SK-N-SH (cell line): ENCODE results near the gene LRRN1. TPM values are rescaled to one million over a fixed set of nuclear protein-coding genes. Genes with fewer than 3 reads are reported as not detected.

Experiments
- CTCF ChIA-PET: fragments of 300-600, 350-600 bp; formaldehyde crosslinking; extraction: SDS; loops from one replicate; lab custom pipeline; 2021; lab: Yijun Ruan, JAX
- POLR2A ChIA-PET: fragments of 350-600 bp; sonication (Branson Sonifier 250); formaldehyde crosslinking; extraction: SDS; loops from one replicate; lab custom pipeline; 2020; ENCODE audit warnings: antibody characterized with exemption, inconsistent platforms; lab: Yijun Ruan, JAX
- DNase-seq: peaks from one replicate; pipeline ENCODE4 v3.0.0; 2012
- H2AFZ ChIP-seq: fragments of 200-600 bp; sonication (generic); 2 replicates; pipeline ENCODE4 v1.8.1; 2016; ENCODE audit warnings: antibody characterized with exemption, mild to moderate bottlenecking, low read depth
- H3F3A ChIP-seq: fragments of 200-600 bp; sonication (generic); replicated peaks from 2 replicates; pipeline ENCODE3; 2016; ENCODE audit warnings: antibody characterized with exemption, mild to moderate bottlenecking; ENCODE audit not compliant: insufficient read depth
- H3K27ac ChIP-seq, 2 experiments: fragments of 200-500 bp in 1 of 2; fragments of 200-600 bp in 1 of 2; sonication (Bioruptor generic) in 1 of 2; sonication (generic), shearing (Covaris generic) in 1 of 2; 2 replicates each; pipeline versions ENCODE4 v1.5.1 to v1.6.1; 2014 to 2016; ENCODE audit warnings: low read depth in 2 of 2, inconsistent platforms in 1 of 2, low read length in 1 of 2, mild to moderate bottlenecking in 1 of 2, mixed read lengths in 1 of 2
- H3K27me3 ChIP-seq: fragments of 200-600 bp; sonication (generic), shearing (Covaris generic); 2 replicates; pipeline ENCODE4 v1.6.1; 2016; ENCODE audit warnings: mixed run types; ENCODE audit not compliant: insufficient read depth
- H3K36me3 ChIP-seq, 2 experiments: fragments of 200-500 bp in 1 of 2; fragments of 200-600 bp in 1 of 2; sonication (Bioruptor generic) in 1 of 2; sonication (generic) in 1 of 2; replicated peaks in 1 of 2; 2 replicates each; pipeline versions ENCODE3 to v1.5.1; 2014 to 2016; ENCODE audit warnings: low read length in 1 of 2, mild to moderate bottlenecking in 1 of 2; ENCODE audit not compliant: insufficient read depth in 2 of 2, control insufficient read depth in 1 of 2
- H3K4me1 ChIP-seq, 2 experiments: fragments of 200-500 bp in 1 of 2; fragments of 200-600 bp in 1 of 2; sonication (Bioruptor generic) in 1 of 2; sonication (generic), shearing (Covaris generic) in 1 of 2; 2 replicates each; pipeline versions ENCODE4 v1.5.1 to v1.6.1; 2014 to 2016; ENCODE audit warnings: low read depth in 1 of 2, low read length in 1 of 2, mixed run types in 1 of 2; ENCODE audit not compliant: insufficient read depth in 2 of 2, control insufficient read depth in 1 of 2
- H3K4me2 ChIP-seq: fragments of 200-600 bp; sonication (generic), shearing (Covaris generic); 2 replicates; pipeline ENCODE4 v1.6.1; 2017; ENCODE audit warnings: mixed run types
- H3K4me3 ChIP-seq, 2 experiments: fragments of 200-500 bp in 1 of 2; fragments of 200-600 bp in 1 of 2; sonication (Bioruptor generic) in 1 of 2; sonication (generic), shearing (Covaris generic) in 1 of 2; 2 replicates each; pipeline versions ENCODE4 v1.5.1 to v1.8.1; 2014 to 2016; ENCODE audit warnings: low read depth in 2 of 2, inconsistent platforms in 1 of 2, low read length in 1 of 2, mild to moderate bottlenecking in 1 of 2, mixed read lengths in 1 of 2, moderate library complexity in 1 of 2
- H3K79me2 ChIP-seq: fragments of 200-600 bp; sonication (generic); 2 replicates; pipeline ENCODE4 v1.8.1; 2017; ENCODE audit warnings: mild to moderate bottlenecking; ENCODE audit not compliant: insufficient read depth
- H3K9ac ChIP-seq: fragments of 200-600 bp; sonication (generic); 2 replicates; pipeline ENCODE4 v1.6.1; 2017; ENCODE audit warnings: mixed run types
- H3K9me2 ChIP-seq: fragments of 200-600 bp; sonication (generic); 2 replicates; pipeline ENCODE4 v1.6.1; 2017; ENCODE audit warnings: mixed run types
- H3K9me3 ChIP-seq: fragments of 200-600 bp; sonication (generic); 2 replicates; pipeline ENCODE4 v1.6.1; 2017; ENCODE audit warnings: mixed run types, mild to moderate bottlenecking, moderate library complexity
- H4K20me1 ChIP-seq: fragments of 200-600 bp; sonication (generic); 2 replicates; pipeline ENCODE4 v1.6.1; 2017; ENCODE audit warnings: mild to moderate bottlenecking, mixed run types; ENCODE audit not compliant: insufficient read depth
- EP300 ChIP-seq, 2 experiments: IDR thresholded peaks; 2 replicates each; pipeline versions ENCODE4 v1.4.0 to v1.6.1; 2012; ENCODE audit warnings: borderline replicate concordance in 1 of 2, low read depth in 1 of 2, low read length in 1 of 2
- EZH2phosphoT487 ChIP-seq: fragments of 200-600 bp; sonication (generic); IDR thresholded peaks from 2 replicates; pipeline ENCODE4 v1.6.1; 2017; ENCODE audit warnings: low read depth, mixed run types, mild to moderate bottlenecking, antibody characterized with exemption, moderate library complexity, borderline replicate concordance
- FOSL2 ChIP-seq: IDR thresholded peaks from 2 replicates; pipeline ENCODE4 v1.4.0; 2012; ENCODE audit warnings: low read depth, mild to moderate bottlenecking, moderate library complexity, borderline replicate concordance
- FOXJ3 ChIP-seq: sonication (generic); formaldehyde crosslinking; IDR thresholded peaks from 2 replicates; pipeline ENCODE4 v1.5.1; 2020; ENCODE audit warnings: mild to moderate bottlenecking, missing genetic modification reagents
- MXI1 ChIP-seq: IDR thresholded peaks from 2 replicates; pipeline ENCODE4 v1.6.1; 2012; ENCODE audit warnings: mild to moderate bottlenecking, low read depth, low read length, improper control_type of control experiment
- NFIC ChIP-seq: IDR thresholded peaks from 2 replicates; pipeline ENCODE4 v1.4.0; 2012; ENCODE audit warnings: borderline replicate concordance
- POLR2AphosphoS5 ChIP-seq: IDR thresholded peaks from 2 replicates; pipeline ENCODE4 v1.6.1; 2012; ENCODE audit warnings: low read depth, low read length
- RAD21 ChIP-seq: IDR thresholded peaks from 2 replicates; pipeline ENCODE4 v1.6.1; 2012; ENCODE audit warnings: mild to moderate bottlenecking, low read length
- RCOR1 ChIP-seq: fragments of 150-350 bp; IDR thresholded peaks from 2 replicates; pipeline ENCODE4 v1.6.1; 2017; ENCODE audit warnings: antibody characterized with exemption, low read length
- RFX5 ChIP-seq: IDR thresholded peaks from 2 replicates; pipeline ENCODE4 v1.6.1; 2012; ENCODE audit warnings: mild to moderate bottlenecking, improper control_type of control experiment, low read length
- SIN3A ChIP-seq: IDR thresholded peaks from 2 replicates; pipeline ENCODE4 v1.6.1; 2012; ENCODE audit warnings: low read depth, mild to moderate bottlenecking, low read length, moderate library complexity, borderline replicate concordance
- TAF1 ChIP-seq: IDR thresholded peaks from 2 replicates; pipeline ENCODE4 v1.6.1; 2012; ENCODE audit warnings: low read depth, mild to moderate bottlenecking, low read length, moderate library complexity, borderline replicate concordance
- WGBS: methylation state at CpG from one replicate; pipeline ENCODE4 v1.1.6; 2017; ENCODE audit warnings: low lambda C conversion rate; 5-methylcytosine and 5-hydroxymethylcytosine counted together
- polyA plus RNA-seq, 3 experiments: library from polyadenylated mRNA; depleted of rRNA; stranded (reverse); fragments of >200 nt; gene quantifications; 2 replicates each; pipeline ENCODE4 v1.2.3, GENCODE V29; 2012
- TF ChIP-seq, protein P1 (sequence below): fragments of 200-600 bp; sonication (generic); IDR thresholded peaks from 2 replicates; pipeline ENCODE4 v1.6.1; 2017; ENCODE audit warnings: antibody characterized with exemption, mild to moderate bottlenecking, moderate library complexity
- TF ChIP-seq, protein P2 (sequence below): IDR thresholded peaks from 2 replicates; pipeline ENCODE4 v1.4.0; 2012; ENCODE audit warnings: low read depth, borderline replicate concordance
- TF ChIP-seq, protein P3 (sequence below): IDR thresholded peaks from 2 replicates; pipeline ENCODE4 v1.4.0; 2012; ENCODE audit warnings: low read depth, borderline replicate concordance
- TF ChIP-seq, protein P4 (sequence below): IDR thresholded peaks from 2 replicates; pipeline ENCODE4 v1.6.1; 2012; ENCODE audit warnings: mild to moderate bottlenecking, low read depth, low read length, moderate library complexity
- TF ChIP-seq, protein P5 (sequence below): IDR thresholded peaks from 2 replicates; pipeline ENCODE4; 2012

The LRRN1 gene
- polyA plus RNA-seq, 1 of the 3 experiments (the other 2 are of a cell fraction), result 0.03 TPM

DNA sequence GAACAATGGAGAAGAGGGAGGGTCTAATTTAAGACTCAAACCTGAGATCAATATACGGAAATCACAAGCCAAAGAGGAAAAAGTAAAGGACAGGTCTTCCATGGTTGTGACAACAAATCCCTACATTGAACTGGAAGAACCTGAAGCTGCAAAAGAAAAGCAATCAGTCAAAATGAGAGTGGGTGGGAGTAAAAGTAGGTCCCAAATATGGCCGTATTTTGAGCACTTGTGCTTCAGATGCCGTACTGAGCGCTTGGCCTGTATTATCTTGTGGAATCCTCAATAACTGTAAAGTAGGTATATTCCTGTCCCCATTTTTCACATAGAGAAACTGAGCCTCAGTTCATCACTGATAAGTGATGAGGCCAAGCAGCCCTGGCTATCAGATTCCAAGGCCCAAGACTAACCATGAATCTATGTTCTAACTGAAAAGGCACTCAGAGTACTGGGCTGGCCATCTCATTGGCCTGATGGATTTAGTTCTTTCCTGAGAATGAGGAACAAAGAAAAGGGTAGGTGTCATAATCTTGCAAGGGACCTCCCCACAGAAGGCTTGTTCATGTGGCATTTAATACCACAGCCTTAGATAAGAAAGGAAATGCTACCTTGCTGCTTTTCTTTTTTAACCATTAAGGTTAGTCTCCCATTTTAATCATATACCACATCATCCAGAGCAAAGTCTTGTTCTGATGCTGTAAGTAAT lies 52.5 kb downstream of the LRRN1 start:
- H3K79me2 ChIP-seq, result no peaks in the 10 kb centered on the region
- H3K36me3 ChIP-seq, result no peaks in the 10 kb centered on the region
- no peak overlapping the region for H3K4me2 ChIP-seq
- H3K9me3 ChIP-seq, result no peaks in the 10 kb centered on the region
- no peaks in the 10 kb centered on the region for H4K20me1 ChIP-seq
- no peak overlapping the region for H3K27ac ChIP-seq
- TF ChIP-seq FOSL2, result no peak
- no peak for TF ChIP-seq FOXJ3 (CRISPR knock-in tag)
- TF ChIP-seq, protein P1, sequence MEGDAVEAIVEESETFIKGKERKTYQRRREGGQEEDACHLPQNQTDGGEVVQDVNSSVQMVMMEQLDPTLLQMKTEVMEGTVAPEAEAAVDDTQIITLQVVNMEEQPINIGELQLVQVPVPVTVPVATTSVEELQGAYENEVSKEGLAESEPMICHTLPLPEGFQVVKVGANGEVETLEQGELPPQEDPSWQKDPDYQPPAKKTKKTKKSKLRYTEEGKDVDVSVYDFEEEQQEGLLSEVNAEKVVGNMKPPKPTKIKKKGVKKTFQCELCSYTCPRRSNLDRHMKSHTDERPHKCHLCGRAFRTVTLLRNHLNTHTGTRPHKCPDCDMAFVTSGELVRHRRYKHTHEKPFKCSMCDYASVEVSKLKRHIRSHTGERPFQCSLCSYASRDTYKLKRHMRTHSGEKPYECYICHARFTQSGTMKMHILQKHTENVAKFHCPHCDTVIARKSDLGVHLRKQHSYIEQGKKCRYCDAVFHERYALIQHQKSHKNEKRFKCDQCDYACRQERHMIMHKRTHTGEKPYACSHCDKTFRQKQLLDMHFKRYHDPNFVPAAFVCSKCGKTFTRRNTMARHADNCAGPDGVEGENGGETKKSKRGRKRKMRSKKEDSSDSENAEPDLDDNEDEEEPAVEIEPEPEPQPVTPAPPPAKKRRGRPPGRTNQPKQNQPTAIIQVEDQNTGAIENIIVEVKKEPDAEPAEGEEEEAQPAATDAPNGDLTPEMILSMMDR, result no peak
- TF ChIP-seq POLR2AphosphoS5, result no peak
- TF ChIP-seq, protein P2, sequence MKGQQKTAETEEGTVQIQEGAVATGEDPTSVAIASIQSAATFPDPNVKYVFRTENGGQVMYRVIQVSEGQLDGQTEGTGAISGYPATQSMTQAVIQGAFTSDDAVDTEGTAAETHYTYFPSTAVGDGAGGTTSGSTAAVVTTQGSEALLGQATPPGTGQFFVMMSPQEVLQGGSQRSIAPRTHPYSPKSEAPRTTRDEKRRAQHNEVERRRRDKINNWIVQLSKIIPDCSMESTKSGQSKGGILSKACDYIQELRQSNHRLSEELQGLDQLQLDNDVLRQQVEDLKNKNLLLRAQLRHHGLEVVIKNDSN, result no peak
- TF ChIP-seq NFIC, result no peak
- TF ChIP-seq MXI1, result no peak
- TF ChIP-seq, protein P3, sequence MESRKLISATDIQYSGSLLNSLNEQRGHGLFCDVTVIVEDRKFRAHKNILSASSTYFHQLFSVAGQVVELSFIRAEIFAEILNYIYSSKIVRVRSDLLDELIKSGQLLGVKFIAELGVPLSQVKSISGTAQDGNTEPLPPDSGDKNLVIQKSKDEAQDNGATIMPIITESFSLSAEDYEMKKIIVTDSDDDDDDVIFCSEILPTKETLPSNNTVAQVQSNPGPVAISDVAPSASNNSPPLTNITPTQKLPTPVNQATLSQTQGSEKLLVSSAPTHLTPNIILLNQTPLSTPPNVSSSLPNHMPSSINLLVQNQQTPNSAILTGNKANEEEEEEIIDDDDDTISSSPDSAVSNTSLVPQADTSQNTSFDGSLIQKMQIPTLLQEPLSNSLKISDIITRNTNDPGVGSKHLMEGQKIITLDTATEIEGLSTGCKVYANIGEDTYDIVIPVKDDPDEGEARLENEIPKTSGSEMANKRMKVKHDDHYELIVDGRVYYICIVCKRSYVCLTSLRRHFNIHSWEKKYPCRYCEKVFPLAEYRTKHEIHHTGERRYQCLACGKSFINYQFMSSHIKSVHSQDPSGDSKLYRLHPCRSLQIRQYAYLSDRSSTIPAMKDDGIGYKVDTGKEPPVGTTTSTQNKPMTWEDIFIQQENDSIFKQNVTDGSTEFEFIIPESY, result no peak
- no peak for TF ChIP-seq SIN3A
- no peak for TF ChIP-seq RFX5
- no peak for TF ChIP-seq RCOR1
- TF ChIP-seq TAF1, result no peak
- TF ChIP-seq RAD21, result no peak
- no peak for TF ChIP-seq EP300 (IDR thresholded peaks at IDR 0.05; ENCODE audit: borderline replicate concordance in 1 of 2, low read depth in 1 of 2, low read length in 1 of 2)
- no peak for TF ChIP-seq EZH2phosphoT487
- TF ChIP-seq, protein P4, sequence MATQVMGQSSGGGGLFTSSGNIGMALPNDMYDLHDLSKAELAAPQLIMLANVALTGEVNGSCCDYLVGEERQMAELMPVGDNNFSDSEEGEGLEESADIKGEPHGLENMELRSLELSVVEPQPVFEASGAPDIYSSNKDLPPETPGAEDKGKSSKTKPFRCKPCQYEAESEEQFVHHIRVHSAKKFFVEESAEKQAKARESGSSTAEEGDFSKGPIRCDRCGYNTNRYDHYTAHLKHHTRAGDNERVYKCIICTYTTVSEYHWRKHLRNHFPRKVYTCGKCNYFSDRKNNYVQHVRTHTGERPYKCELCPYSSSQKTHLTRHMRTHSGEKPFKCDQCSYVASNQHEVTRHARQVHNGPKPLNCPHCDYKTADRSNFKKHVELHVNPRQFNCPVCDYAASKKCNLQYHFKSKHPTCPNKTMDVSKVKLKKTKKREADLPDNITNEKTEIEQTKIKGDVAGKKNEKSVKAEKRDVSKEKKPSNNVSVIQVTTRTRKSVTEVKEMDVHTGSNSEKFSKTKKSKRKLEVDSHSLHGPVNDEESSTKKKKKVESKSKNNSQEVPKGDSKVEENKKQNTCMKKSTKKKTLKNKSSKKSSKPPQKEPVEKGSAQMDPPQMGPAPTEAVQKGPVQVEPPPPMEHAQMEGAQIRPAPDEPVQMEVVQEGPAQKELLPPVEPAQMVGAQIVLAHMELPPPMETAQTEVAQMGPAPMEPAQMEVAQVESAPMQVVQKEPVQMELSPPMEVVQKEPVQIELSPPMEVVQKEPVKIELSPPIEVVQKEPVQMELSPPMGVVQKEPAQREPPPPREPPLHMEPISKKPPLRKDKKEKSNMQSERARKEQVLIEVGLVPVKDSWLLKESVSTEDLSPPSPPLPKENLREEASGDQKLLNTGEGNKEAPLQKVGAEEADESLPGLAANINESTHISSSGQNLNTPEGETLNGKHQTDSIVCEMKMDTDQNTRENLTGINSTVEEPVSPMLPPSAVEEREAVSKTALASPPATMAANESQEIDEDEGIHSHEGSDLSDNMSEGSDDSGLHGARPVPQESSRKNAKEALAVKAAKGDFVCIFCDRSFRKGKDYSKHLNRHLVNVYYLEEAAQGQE, result no peak
- TF ChIP-seq, protein P5, sequence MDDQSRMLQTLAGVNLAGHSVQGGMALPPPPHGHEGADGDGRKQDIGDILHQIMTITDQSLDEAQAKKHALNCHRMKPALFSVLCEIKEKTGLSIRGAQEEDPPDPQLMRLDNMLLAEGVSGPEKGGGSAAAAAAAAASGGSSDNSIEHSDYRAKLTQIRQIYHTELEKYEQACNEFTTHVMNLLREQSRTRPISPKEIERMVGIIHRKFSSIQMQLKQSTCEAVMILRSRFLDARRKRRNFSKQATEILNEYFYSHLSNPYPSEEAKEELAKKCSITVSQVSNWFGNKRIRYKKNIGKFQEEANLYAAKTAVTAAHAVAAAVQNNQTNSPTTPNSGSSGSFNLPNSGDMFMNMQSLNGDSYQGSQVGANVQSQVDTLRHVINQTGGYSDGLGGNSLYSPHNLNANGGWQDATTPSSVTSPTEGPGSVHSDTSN, result no peak
- no peaks in the 10 kb centered on the region for H3F3A ChIP-seq
- 46% methylated on average over 4 of the region's 4 CpGs for WGBS
- H3K4me3 ChIP-seq, result no peak overlapping the region
- no peaks in the 10 kb centered on the region for H3K27me3 ChIP-seq
- CTCF ChIA-PET, result no interaction called here
- POLR2A ChIA-PET, result no interaction called here
- no peak overlapping the region for H3K9ac ChIP-seq
- no peak overlapping the region for H2AFZ ChIP-seq
- no peak for DNase-seq
- H3K4me1 ChIP-seq, result no peaks in the 10 kb centered on the region; a peak in 1 of 4 replicates
- H3K9me2 ChIP-seq, result no peaks in the 10 kb centered on the region
